ENCODE data around the gene C1GALT1C1L.

- TF ChIP-seq CTCF (conservative IDR thresholded peaks at IDR 0.05; ENCODE audit: low read depth, low read length) (no peak), MAFK (IDR thresholded peaks at IDR 0.05; ENCODE audit: low read depth, low read length) (no peak), RCOR1 (IDR thresholded peaks at IDR 0.05; ENCODE audit: insufficient replicate concordance, low read length) (no peak)
These were observed 24.9 kb upstream of the C1GALT1C1L start for GRCh38 chr2:43701111-43701510.

All from IMR-90 (cell line).